Measurements from ENCODE around the gene DMAP1.
"Not testable (repeated sequence)": the region's sequence is repeated elsewhere in the genome, so short reads cannot be mapped to it uniquely, and the experiment has no call there.

DMAP1 gene

GRCh38 chr1:44213222-44214112 lies at the start of gene DMAP1:
Gene DMAP1 (plus strand): TSS chr1:44213471. CDS start chr1:44213754, 283 bp downstream.
- H3K9ac ChIP-seq (ENCODE audit: low read depth in 1 of 2, low read length in 2 of 2): peak within 1 kb of the TSS; percentile 75 to 89
- peak within 1 kb of the TSS; percentile 97 to 99 for H3K4me3 ChIP-seq (ENCODE audit: low read depth in 1 of 2, low read length in 2 of 2)
- H3K36me3 ChIP-seq (ENCODE audit: control insufficient read depth in 1 of 2, insufficient read depth in 2 of 2, low read length in 2 of 2): peaks cover 12 to 22% of the 10 kb centered on the region in 2 donors
- peak within 1 kb of the TSS; percentile 13 for H3K27ac ChIP-seq (ENCODE audit: low read depth, low read length)
- H3K9me3 ChIP-seq (ENCODE audit: control insufficient read depth in 1 of 2, low read length in 2 of 2): no peaks in the 10 kb centered on the region
- no peaks in the 10 kb centered on the region for H3K27me3 ChIP-seq (ENCODE audit: control insufficient read depth in 1 of 2, insufficient read depth in 2 of 2, low read length in 2 of 2)
- peaks cover 18 to 24% of the 10 kb centered on the region in 2 donors for H3K4me1 ChIP-seq (ENCODE audit: control insufficient read depth in 1 of 2, insufficient read depth in 2 of 2, low read length in 2 of 2)

GRCh38 chr1:44168520-44169098 lies 44.7 kb upstream of the DMAP1 start:
- Histone ChIP-seq H3K4me1 (ENCODE audit: control insufficient read depth in 1 of 2, insufficient read depth in 2 of 2, low read length in 2 of 2) (no peaks in the 10 kb centered on the region), H3K4me3 (ENCODE audit: low read depth in 1 of 2, low read length in 2 of 2) (no peak overlapping the region), H3K9me3 (ENCODE audit: control insufficient read depth in 1 of 2, low read length in 2 of 2) (no peaks in the 10 kb centered on the region), H3K9ac (ENCODE audit: low read depth in 1 of 2, low read length in 2 of 2) (no peak overlapping the region), H3K27ac (ENCODE audit: low read depth, low read length) (no peak overlapping the region), H3K36me3 (ENCODE audit: control insufficient read depth in 1 of 2, insufficient read depth in 2 of 2, low read length in 2 of 2) (no peaks in the 10 kb centered on the region), H3K27me3 (ENCODE audit: control insufficient read depth in 1 of 2, insufficient read depth in 2 of 2, low read length in 2 of 2) (peaks cover 0 to 6% of the 10 kb centered on the region in 2 donors)

GRCh38 chr1:44170281-44170823 lies 42.9 kb upstream of the DMAP1 start:
- Histone ChIP-seq H3K4me3 (ENCODE audit: low read depth in 1 of 2, low read length in 2 of 2) (no peak overlapping the region), H3K4me1 (ENCODE audit: control insufficient read depth in 1 of 2, insufficient read depth in 2 of 2, low read length in 2 of 2) (no peaks in the 10 kb centered on the region), H3K9ac (ENCODE audit: low read depth in 1 of 2, low read length in 2 of 2) (no peak overlapping the region), H3K36me3 (ENCODE audit: control insufficient read depth in 1 of 2, insufficient read depth in 2 of 2, low read length in 2 of 2) (no peaks in the 10 kb centered on the region), H3K27me3 (ENCODE audit: control insufficient read depth in 1 of 2, insufficient read depth in 2 of 2, low read length in 2 of 2) (peaks cover 0 to 6% of the 10 kb centered on the region in 2 donors), H3K27ac (ENCODE audit: low read depth, low read length) (no peak overlapping the region), H3K9me3 (ENCODE audit: control insufficient read depth in 1 of 2, low read length in 2 of 2) (peaks cover 0 to 6% of the 10 kb centered on the region in 2 donors)

- Histone ChIP-seq H3K27me3 (ENCODE audit: control insufficient read depth in 1 of 2, insufficient read depth in 2 of 2, low read length in 2 of 2) (no peaks in the 10 kb centered on the region), H3K36me3 (ENCODE audit: control insufficient read depth in 1 of 2, insufficient read depth in 2 of 2, low read length in 2 of 2) (no peaks in the 10 kb centered on the region), H3K4me3 (ENCODE audit: low read depth in 1 of 2, low read length in 2 of 2) (no peak overlapping the region), H3K9me3 (ENCODE audit: control insufficient read depth in 1 of 2, low read length in 2 of 2) (peaks cover 0 to 6% of the 10 kb centered on the region in 2 donors), H3K9ac (ENCODE audit: low read depth in 1 of 2, low read length in 2 of 2) (no peak overlapping the region), H3K27ac (ENCODE audit: low read depth, low read length) (no peak overlapping the region), H3K4me1 (ENCODE audit: control insufficient read depth in 1 of 2, insufficient read depth in 2 of 2, low read length in 2 of 2) (no peaks in the 10 kb centered on the region)
Measured at GRCh38 chr1:44174630-44175029, 38.6 kb upstream of the DMAP1 start.

GRCh38 chr1:44200336-44200735 lies 12.9 kb upstream of the DMAP1 start:
- Histone ChIP-seq H3K9me3 (ENCODE audit: control insufficient read depth in 1 of 2, low read length in 2 of 2) (no peaks in the 10 kb centered on the region), H3K27me3 (ENCODE audit: control insufficient read depth in 1 of 2, insufficient read depth in 2 of 2, low read length in 2 of 2) (no peaks in the 10 kb centered on the region), H3K27ac (ENCODE audit: low read depth, low read length) (no peak overlapping the region), H3K36me3 (ENCODE audit: control insufficient read depth in 1 of 2, insufficient read depth in 2 of 2, low read length in 2 of 2) (no peaks in the 10 kb centered on the region), H3K4me1 (ENCODE audit: control insufficient read depth in 1 of 2, insufficient read depth in 2 of 2, low read length in 2 of 2) (no peaks in the 10 kb centered on the region), H3K9ac (ENCODE audit: low read depth in 1 of 2, low read length in 2 of 2) (no peak overlapping the region), H3K4me3 (ENCODE audit: low read depth in 1 of 2, low read length in 2 of 2) (no peak overlapping the region)

- H3K27me3 ChIP-seq (ENCODE audit: control insufficient read depth in 1 of 2, insufficient read depth in 2 of 2, low read length in 2 of 2); H3K4me3 ChIP-seq (ENCODE audit: low read depth in 1 of 2, low read length in 2 of 2); H3K36me3 ChIP-seq (ENCODE audit: control insufficient read depth in 1 of 2, insufficient read depth in 2 of 2, low read length in 2 of 2); H3K9ac ChIP-seq (ENCODE audit: low read depth in 1 of 2, low read length in 2 of 2); H3K27ac ChIP-seq (ENCODE audit: low read depth, low read length); H3K9me3 ChIP-seq (ENCODE audit: control insufficient read depth in 1 of 2, low read length in 2 of 2); H3K4me1 ChIP-seq (ENCODE audit: control insufficient read depth in 1 of 2, insufficient read depth in 2 of 2, low read length in 2 of 2): not testable (repeated sequence)
Measured at GRCh38 chr1:44206545-44206944, 6.7 kb upstream of the DMAP1 start.

GRCh38 chr1:44208226-44208625 lies 5.0 kb upstream of the DMAP1 start:
- Histone ChIP-seq H3K27ac (ENCODE audit: low read depth, low read length) (no peak overlapping the region), H3K4me1 (ENCODE audit: control insufficient read depth in 1 of 2, insufficient read depth in 2 of 2, low read length in 2 of 2) (peaks cover 7 to 8% of the 10 kb centered on the region in 2 donors), H3K36me3 (ENCODE audit: control insufficient read depth in 1 of 2, insufficient read depth in 2 of 2, low read length in 2 of 2) (no peaks in the 10 kb centered on the region), H3K9me3 (ENCODE audit: control insufficient read depth in 1 of 2, low read length in 2 of 2) (no peaks in the 10 kb centered on the region), H3K4me3 (ENCODE audit: low read depth in 1 of 2, low read length in 2 of 2) (no peak overlapping the region), H3K27me3 (ENCODE audit: control insufficient read depth in 1 of 2, insufficient read depth in 2 of 2, low read length in 2 of 2) (no peaks in the 10 kb centered on the region), H3K9ac (ENCODE audit: low read depth in 1 of 2, low read length in 2 of 2) (no peak overlapping the region)

GRCh38 chr1:44210595-44210994 lies 2.7 kb upstream of the DMAP1 start:
- Histone ChIP-seq H3K9ac (ENCODE audit: low read depth in 1 of 2, low read length in 2 of 2) (no peak overlapping the region), H3K27ac (ENCODE audit: low read depth, low read length) (no peak overlapping the region), H3K4me3 (ENCODE audit: low read depth in 1 of 2, low read length in 2 of 2) (no peak overlapping the region), H3K36me3 (ENCODE audit: control insufficient read depth in 1 of 2, insufficient read depth in 2 of 2, low read length in 2 of 2) (peaks cover 3 to 9% of the 10 kb centered on the region in 2 donors), H3K27me3 (ENCODE audit: control insufficient read depth in 1 of 2, insufficient read depth in 2 of 2, low read length in 2 of 2) (no peaks in the 10 kb centered on the region), H3K4me1 (ENCODE audit: control insufficient read depth in 1 of 2, insufficient read depth in 2 of 2, low read length in 2 of 2) (peaks cover 18 to 19% of the 10 kb centered on the region in 2 donors), H3K9me3 (ENCODE audit: control insufficient read depth in 1 of 2, low read length in 2 of 2) (no peaks in the 10 kb centered on the region)

GRCh38 chr1:44212355-44213221 lies 683 bp upstream of the DMAP1 start:
- Histone ChIP-seq H3K36me3 (ENCODE audit: control insufficient read depth in 1 of 2, insufficient read depth in 2 of 2, low read length in 2 of 2) (peaks cover 9 to 17% of the 10 kb centered on the region in 2 donors), H3K27ac (ENCODE audit: low read depth, low read length) (no peak overlapping the region), H3K9me3 (ENCODE audit: control insufficient read depth in 1 of 2, low read length in 2 of 2) (no peaks in the 10 kb centered on the region), H3K4me3 (ENCODE audit: low read depth in 1 of 2, low read length in 2 of 2) (peak overlapping the region; percentile 97 to 99), H3K27me3 (ENCODE audit: control insufficient read depth in 1 of 2, insufficient read depth in 2 of 2, low read length in 2 of 2) (no peaks in the 10 kb centered on the region), H3K4me1 (ENCODE audit: control insufficient read depth in 1 of 2, insufficient read depth in 2 of 2, low read length in 2 of 2) (peaks cover 18 to 19% of the 10 kb centered on the region in 2 donors), H3K9ac (ENCODE audit: low read depth in 1 of 2, low read length in 2 of 2) (peak overlapping the region; percentile 75 to 89)

All from duodenal mucosa (tissue), 2 donors.